DOHH2 (cell line): ENCODE data around the gene HES6.

Experiments used
- H3F3A ChIP-seq: fragments of 200-600 bp; sonication (generic), shearing (Covaris generic); 2 replicates; pipeline ENCODE4 v1.6.0; 2016; ENCODE audit warnings: antibody characterized with exemption, mild to moderate bottlenecking; ENCODE audit not compliant: control insufficient read depth, insufficient read depth
- H3K27ac ChIP-seq: fragments of 200-600 bp; sonication (generic); 2 replicates; pipeline ENCODE4 v1.5.1; 2014; ENCODE audit warnings: low read depth, mild to moderate bottlenecking, low read length, moderate library complexity
- H3K27me3 ChIP-seq: fragments of 200-600 bp; sonication (generic); 2 replicates; pipeline ENCODE4 v1.6.1; 2014; ENCODE audit warnings: mild to moderate bottlenecking, low read length, mixed read lengths; ENCODE audit not compliant: control insufficient read depth
- H3K36me3 ChIP-seq: fragments of 200-600 bp; sonication (generic); 2 replicates; pipeline ENCODE4 v1.6.1; 2014; ENCODE audit warnings: mild to moderate bottlenecking, low read length, moderate library complexity, mixed read lengths; ENCODE audit not compliant: control insufficient read depth
- H3K4me1 ChIP-seq: fragments of 200-600 bp; sonication (generic); 2 replicates; pipeline ENCODE4 v1.6.1; 2014; ENCODE audit warnings: mild to moderate bottlenecking, low read length, mixed read lengths; ENCODE audit not compliant: control insufficient read depth
- H3K4me2 ChIP-seq: fragments of 200-600 bp; sonication (generic); 2 replicates; pipeline ENCODE4 v1.6.0; 2014; ENCODE audit warnings: mild to moderate bottlenecking, low read length, moderate library complexity
- H3K4me3 ChIP-seq: fragments of 200-600 bp; sonication (generic); 2 replicates; pipeline ENCODE4 v1.5.1; 2014; ENCODE audit warnings: mild to moderate bottlenecking, low read length, mixed read lengths
- H3K79me2 ChIP-seq: fragments of 200-600 bp; sonication (generic); 2 replicates; pipeline ENCODE4 v1.6.1; 2014; ENCODE audit warnings: mild to moderate bottlenecking, low read length, mixed read lengths; ENCODE audit not compliant: control insufficient read depth
- H3K9me2 ChIP-seq: fragments of 200-600 bp; sonication (generic); replicated peaks from 2 replicates; pipeline ENCODE4 v1.6.1; 2014; ENCODE audit warnings: mild to moderate bottlenecking, low read length, mixed read lengths; ENCODE audit not compliant: control insufficient read depth
- H3K9me3 ChIP-seq: fragments of 200-600 bp; sonication (generic); 2 replicates; pipeline ENCODE4 v1.6.1; 2014; ENCODE audit warnings: antibody characterized with exemption, low read length, mixed read lengths; ENCODE audit not compliant: control insufficient read depth, insufficient read depth
- H4K20me1 ChIP-seq: fragments of 200-600 bp; sonication (generic); 2 replicates; pipeline ENCODE4 v1.6.0; 2014; ENCODE audit warnings: low read depth, mild to moderate bottlenecking, antibody characterized with exemption, low read length, moderate library complexity; ENCODE audit not compliant: control insufficient read depth, insufficient read depth
- EZH2phosphoT487 ChIP-seq: fragments of 200-600 bp; sonication (generic); IDR thresholded peaks from 2 replicates; pipeline ENCODE4 v1.6.1; 2017; ENCODE audit warnings: borderline replicate concordance, mild to moderate bottlenecking, antibody characterized with exemption, low read length, moderate library complexity, mixed read lengths
- TF ChIP-seq, protein P1 (sequence below): fragments of 200-600 bp; sonication (generic); IDR thresholded peaks from one replicate; pipeline ENCODE4 v1.5.1; 2014; ENCODE audit warnings: antibody characterized with exemption, mild to moderate bottlenecking, low read depth, low read length; ENCODE audit not compliant: poor library complexity, severe bottlenecking

The HES6 gene

DNA sequence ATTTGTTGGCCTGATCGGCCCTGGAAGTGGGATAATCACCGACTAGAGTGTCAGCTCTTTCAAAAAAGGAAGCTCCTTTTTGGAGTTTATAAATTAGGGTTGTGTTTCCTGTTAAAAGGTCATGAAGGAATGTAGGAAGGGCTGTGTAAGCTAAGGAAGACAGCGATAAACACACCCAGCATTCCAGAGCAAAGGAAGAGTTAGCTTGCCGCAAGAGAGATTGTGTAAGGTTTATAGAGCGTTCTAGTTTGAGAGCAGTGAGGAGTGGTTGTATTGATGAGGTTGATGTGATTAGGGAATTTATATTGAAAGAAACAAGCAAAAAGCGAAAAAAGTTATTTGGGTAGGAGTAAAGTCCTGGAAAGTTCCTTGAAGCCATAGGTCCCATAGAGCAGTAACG lies 32.8 kb downstream of the HES6 start:
- Histone ChIP-seq H3K4me2 (no peak overlapping the region), H3K9me3 (no peaks in the 10 kb centered on the region), H3K9me2 (no peaks in the 10 kb centered on the region), H3K4me3 (no peak overlapping the region), H4K20me1 (peaks cover 5% of the 10 kb centered on the region; the same call in 1 of the 2 replicates), H3K36me3 (no peaks in the 10 kb centered on the region; the same call in 1 of the 2 replicates), H3K27ac (no peak overlapping the region), H3K79me2 (peaks cover 18% of the 10 kb centered on the region), H3K4me1 (peaks cover 15% of the 10 kb centered on the region), H3K27me3 (peaks cover 22% of the 10 kb centered on the region), H3F3A (no peaks in the 10 kb centered on the region)
- no peak for TF ChIP-seq EZH2phosphoT487
- TF ChIP-seq, protein P1, sequence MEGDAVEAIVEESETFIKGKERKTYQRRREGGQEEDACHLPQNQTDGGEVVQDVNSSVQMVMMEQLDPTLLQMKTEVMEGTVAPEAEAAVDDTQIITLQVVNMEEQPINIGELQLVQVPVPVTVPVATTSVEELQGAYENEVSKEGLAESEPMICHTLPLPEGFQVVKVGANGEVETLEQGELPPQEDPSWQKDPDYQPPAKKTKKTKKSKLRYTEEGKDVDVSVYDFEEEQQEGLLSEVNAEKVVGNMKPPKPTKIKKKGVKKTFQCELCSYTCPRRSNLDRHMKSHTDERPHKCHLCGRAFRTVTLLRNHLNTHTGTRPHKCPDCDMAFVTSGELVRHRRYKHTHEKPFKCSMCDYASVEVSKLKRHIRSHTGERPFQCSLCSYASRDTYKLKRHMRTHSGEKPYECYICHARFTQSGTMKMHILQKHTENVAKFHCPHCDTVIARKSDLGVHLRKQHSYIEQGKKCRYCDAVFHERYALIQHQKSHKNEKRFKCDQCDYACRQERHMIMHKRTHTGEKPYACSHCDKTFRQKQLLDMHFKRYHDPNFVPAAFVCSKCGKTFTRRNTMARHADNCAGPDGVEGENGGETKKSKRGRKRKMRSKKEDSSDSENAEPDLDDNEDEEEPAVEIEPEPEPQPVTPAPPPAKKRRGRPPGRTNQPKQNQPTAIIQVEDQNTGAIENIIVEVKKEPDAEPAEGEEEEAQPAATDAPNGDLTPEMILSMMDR: no peak

DNA sequence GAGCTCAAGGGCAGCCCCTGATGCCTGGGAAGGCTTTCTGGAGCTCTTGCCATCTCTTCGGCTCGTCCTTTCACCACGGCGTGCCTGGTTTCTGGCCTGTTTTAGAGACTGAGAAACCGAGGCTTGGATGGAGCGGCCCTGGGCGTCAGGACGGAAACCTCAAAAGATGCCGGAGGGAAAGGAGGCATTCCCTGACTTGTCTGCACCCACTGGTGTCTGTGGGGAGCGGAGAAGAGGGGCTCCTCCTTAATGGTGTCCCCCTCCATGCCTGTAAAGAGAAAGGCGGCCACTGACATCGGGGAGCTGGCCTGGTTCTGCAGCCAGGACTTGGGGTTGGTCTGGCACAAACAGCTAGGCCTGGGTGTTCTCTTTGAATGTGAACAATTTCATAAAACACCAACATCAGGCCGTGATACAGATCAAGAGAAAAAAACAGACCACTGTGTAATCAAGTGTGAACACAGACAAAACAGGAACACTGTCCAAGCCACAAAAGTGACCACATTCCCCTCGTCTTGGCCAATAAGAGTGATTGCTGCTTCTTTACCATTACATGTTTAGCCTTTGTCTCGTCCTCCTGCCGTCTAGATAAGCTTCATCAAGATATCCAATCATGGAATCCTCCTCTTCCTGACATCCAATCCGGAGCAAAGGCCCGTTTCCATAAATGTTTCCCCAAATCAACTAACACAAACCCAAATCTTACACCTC lies 35.7 kb downstream of the HES6 start:
- H4K20me1 ChIP-seq: peaks cover 22% of the 10 kb centered on the region
- peak overlapping the region; percentile 30; the same call in 1 of the 2 replicates for H3K27ac ChIP-seq
- peaks cover 4% of the 10 kb centered on the region for H3K27me3 ChIP-seq
- peaks cover 32% of the 10 kb centered on the region for H3K4me1 ChIP-seq
- peak overlapping the region; percentile 97 for H3K4me2 ChIP-seq
- H3K9me3 ChIP-seq: no peaks in the 10 kb centered on the region
- H3K79me2 ChIP-seq: peaks cover 46% of the 10 kb centered on the region
- TF ChIP-seq, protein P1: no peak
- no peak for TF ChIP-seq EZH2phosphoT487
- H3K4me3 ChIP-seq: peak overlapping the region; percentile 86
- no peaks in the 10 kb centered on the region for H3F3A ChIP-seq
- no peaks in the 10 kb centered on the region for H3K9me2 ChIP-seq
- H3K36me3 ChIP-seq: peaks cover 18% of the 10 kb centered on the region

DNA sequence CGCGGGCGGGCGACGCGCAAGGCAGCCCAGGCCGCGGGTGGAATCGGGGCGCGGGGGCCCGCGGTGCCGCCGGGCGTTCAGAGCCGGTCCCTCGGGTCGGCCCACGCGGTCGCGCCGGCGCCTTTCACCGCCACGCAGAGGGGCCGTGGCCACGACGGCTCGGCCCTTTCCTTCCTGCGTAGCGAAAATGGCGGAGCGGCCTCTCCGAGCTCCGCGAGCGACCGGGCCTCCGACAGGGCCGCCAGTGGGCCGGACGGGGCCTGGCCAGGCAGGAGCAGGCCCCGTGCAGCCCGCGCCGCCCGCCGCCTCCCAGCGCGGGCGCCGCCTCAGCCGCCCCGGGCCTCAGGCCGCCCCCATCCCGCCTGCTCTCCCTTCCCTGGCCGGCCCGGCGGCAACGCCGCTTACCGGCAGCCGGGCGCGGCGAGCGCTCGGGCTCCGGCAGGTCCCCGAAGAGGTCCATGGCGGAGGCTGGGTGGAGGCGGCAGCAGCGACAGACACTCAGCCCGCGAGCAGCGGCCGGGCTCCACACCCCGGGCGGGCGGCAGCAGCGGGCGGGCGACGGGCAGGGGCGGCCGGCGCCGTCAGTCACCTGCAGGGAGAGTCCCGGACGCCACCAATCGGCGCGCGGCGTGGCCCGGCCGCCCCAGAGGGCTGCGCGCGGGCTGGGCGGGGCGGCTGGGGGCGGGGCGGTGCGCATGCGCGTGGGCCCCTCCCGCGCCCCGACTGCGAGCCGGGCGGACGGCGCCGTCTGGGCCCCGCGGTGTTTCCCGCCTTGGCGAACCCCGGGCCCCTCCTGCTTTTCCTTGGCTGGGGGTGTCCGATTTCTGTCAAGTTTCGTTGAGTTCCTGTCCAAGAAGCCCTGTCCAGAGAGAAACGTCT lies 36.5 kb downstream of the HES6 start, which contains the start of gene ILKAP:
ILKAP (minus strand) TSS at position 602 of the 879 bp plus-strand sequence; CDS start at position 460, 142 bp downstream.
- Histone ChIP-seq H3K9me2 (no peaks in the 10 kb centered on the region), H3K36me3 (peaks cover 18% of the 10 kb centered on the region), H3K4me2 (peak within 1 kb of the TSS; percentile 97), H3K4me3 (peak within 1 kb of the TSS; percentile 86), H3K79me2 (peaks cover 54% of the 10 kb centered on the region), H3K27ac (peak within 1 kb of the TSS; percentile 45), H4K20me1 (peaks cover 22% of the 10 kb centered on the region), H3K27me3 (no peaks in the 10 kb centered on the region; the same call in 1 of the 2 replicates), H3F3A (no peaks in the 10 kb centered on the region), H3K9me3 (no peaks in the 10 kb centered on the region), H3K4me1 (peaks cover 32% of the 10 kb centered on the region)
- TF ChIP-seq, protein P1: no peak
- TF ChIP-seq EZH2phosphoT487: no peak
